OCI-LY1 (cell line): ENCODE measurements around the gene CHCHD6.

Source experiments
- H2AFZ ChIP-seq: fragments of 200-600 bp; sonication (generic), shearing (Covaris generic); 2 replicates; pipeline ENCODE4 v1.6.0; 2014; ENCODE audit warnings: antibody characterized with exemption, mild to moderate bottlenecking, low read length
- H3F3A ChIP-seq: fragments of 200-600 bp; sonication (generic), shearing (Covaris generic); 2 replicates; pipeline ENCODE4 v1.6.0; 2014; ENCODE audit warnings: mild to moderate bottlenecking, antibody characterized with exemption, low read length, moderate library complexity; ENCODE audit not compliant: insufficient read depth
- H3K27ac ChIP-seq: fragments of 200-600 bp; sonication (generic); 2 replicates; pipeline ENCODE4 v1.5.1; 2014; ENCODE audit warnings: low read length, mixed run types, mild to moderate bottlenecking, low read depth; ENCODE audit not compliant: poor library complexity, severe bottlenecking
- H3K27me3 ChIP-seq: fragments of 200-600 bp; sonication (generic); 2 replicates; pipeline ENCODE4 v1.6.0; 2014; ENCODE audit warnings: antibody characterized with exemption, mild to moderate bottlenecking, low read length, moderate library complexity; ENCODE audit not compliant: insufficient read depth
- H3K36me3 ChIP-seq: fragments of 200-600 bp; sonication (generic); 2 replicates; pipeline ENCODE4 v1.6.1; 2014; ENCODE audit warnings: mild to moderate bottlenecking, antibody characterized with exemption, low read length, moderate library complexity, mixed read lengths; ENCODE audit not compliant: insufficient read depth
- H3K4me1 ChIP-seq: fragments of 200-600 bp; sonication (generic); 2 replicates; pipeline ENCODE4 v1.5.1; 2014; ENCODE audit warnings: mild to moderate bottlenecking, low read length, moderate library complexity; ENCODE audit not compliant: insufficient read depth, severe bottlenecking
- H3K4me2 ChIP-seq: fragments of 200-600 bp; sonication (generic), shearing (Covaris generic); 2 replicates; pipeline ENCODE4 v1.6.1; 2014; ENCODE audit warnings: low read length
- H3K4me3 ChIP-seq: fragments of 200-600 bp; sonication (generic); 2 replicates; pipeline ENCODE4 v1.5.1; 2014; ENCODE audit warnings: low read length, low read depth, mild to moderate bottlenecking, mixed read lengths; ENCODE audit not compliant: poor library complexity, severe bottlenecking
- H3K79me2 ChIP-seq: fragments of 200-600 bp; shearing (Covaris generic); 2 replicates; pipeline ENCODE4 v1.6.1; 2016; ENCODE audit warnings: mixed run types, low read length, mixed read lengths; ENCODE audit not compliant: insufficient read depth
- H3K9ac ChIP-seq: fragments of 200-600 bp; sonication (generic), shearing (Covaris generic); 2 replicates; pipeline ENCODE4 v1.6.1; 2014; ENCODE audit warnings: mild to moderate bottlenecking, low read length, mixed read lengths
- H3K9me2 ChIP-seq: fragments of 200-600 bp; sonication (generic), shearing (Covaris generic); 2 replicates; pipeline ENCODE4 v1.6.1; 2014; ENCODE audit warnings: low read depth, mild to moderate bottlenecking, low read length, mixed read lengths
- H3K9me3 ChIP-seq: fragments of 200-600 bp; shearing (Covaris generic); 2 replicates; pipeline ENCODE4 v1.6.1; 2014; ENCODE audit warnings: low read length, mixed read lengths
- H4K20me1 ChIP-seq: fragments of 200-600 bp; sonication (generic), shearing (Covaris generic); 2 replicates; pipeline ENCODE4 v1.6.0; 2016; ENCODE audit warnings: mild to moderate bottlenecking, low read length; ENCODE audit not compliant: insufficient read depth
- EZH2 ChIP-seq: fragments of 200-600 bp; sonication (generic), shearing (Covaris generic); IDR thresholded peaks from 2 replicates; pipeline ENCODE4 v1.8.0; 2017; ENCODE audit warnings: borderline replicate concordance, mixed run types, mild to moderate bottlenecking, antibody characterized with exemption, low read length, moderate library complexity, mixed read lengths
- TF ChIP-seq, protein P1 (sequence below): fragments of 200-600 bp; sonication (generic), shearing (Covaris generic); IDR thresholded peaks from 2 replicates; pipeline ENCODE4 v1.5.1; 2017; ENCODE audit warnings: mild to moderate bottlenecking, antibody characterized with exemption, low read length, moderate library complexity, mixed read lengths

Gene CHCHD6

DNA sequence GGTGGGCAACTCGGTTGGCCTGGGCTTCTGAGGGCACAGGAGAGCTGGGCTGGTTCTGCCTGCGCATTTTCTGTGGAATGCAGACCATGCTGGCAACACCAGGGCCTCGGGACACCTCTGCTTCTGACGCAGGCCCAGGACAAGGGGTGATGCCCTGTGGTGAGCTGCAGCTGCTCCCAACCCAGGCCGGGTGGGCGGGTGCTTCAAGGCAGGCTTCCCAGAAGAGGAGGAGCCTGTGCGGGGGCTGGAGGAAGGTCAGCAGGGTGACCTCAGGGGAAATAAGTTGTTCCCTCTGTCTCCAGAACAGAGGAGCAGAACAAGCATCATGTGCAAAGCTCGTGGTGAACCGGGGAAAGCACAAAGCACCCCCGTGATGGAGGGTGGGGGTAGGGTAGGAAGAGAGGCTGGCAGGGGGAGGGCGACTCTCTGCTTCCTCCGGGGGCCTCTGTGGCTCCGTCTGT is 267.9 kb downstream of the CHCHD6 start:
- no peaks in the 10 kb centered on the region for H3K4me1 ChIP-seq
- H3K36me3 ChIP-seq: no peaks in the 10 kb centered on the region
- TF ChIP-seq, protein P1, sequence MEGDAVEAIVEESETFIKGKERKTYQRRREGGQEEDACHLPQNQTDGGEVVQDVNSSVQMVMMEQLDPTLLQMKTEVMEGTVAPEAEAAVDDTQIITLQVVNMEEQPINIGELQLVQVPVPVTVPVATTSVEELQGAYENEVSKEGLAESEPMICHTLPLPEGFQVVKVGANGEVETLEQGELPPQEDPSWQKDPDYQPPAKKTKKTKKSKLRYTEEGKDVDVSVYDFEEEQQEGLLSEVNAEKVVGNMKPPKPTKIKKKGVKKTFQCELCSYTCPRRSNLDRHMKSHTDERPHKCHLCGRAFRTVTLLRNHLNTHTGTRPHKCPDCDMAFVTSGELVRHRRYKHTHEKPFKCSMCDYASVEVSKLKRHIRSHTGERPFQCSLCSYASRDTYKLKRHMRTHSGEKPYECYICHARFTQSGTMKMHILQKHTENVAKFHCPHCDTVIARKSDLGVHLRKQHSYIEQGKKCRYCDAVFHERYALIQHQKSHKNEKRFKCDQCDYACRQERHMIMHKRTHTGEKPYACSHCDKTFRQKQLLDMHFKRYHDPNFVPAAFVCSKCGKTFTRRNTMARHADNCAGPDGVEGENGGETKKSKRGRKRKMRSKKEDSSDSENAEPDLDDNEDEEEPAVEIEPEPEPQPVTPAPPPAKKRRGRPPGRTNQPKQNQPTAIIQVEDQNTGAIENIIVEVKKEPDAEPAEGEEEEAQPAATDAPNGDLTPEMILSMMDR: no peak
- TF ChIP-seq EZH2: no peak
- no peaks in the 10 kb centered on the region; the same call in 1 of the 2 replicates for H3K27me3 ChIP-seq
- no peak overlapping the region for H3K27ac ChIP-seq
- H3K9ac ChIP-seq: no peak overlapping the region
- peaks cover 5% of the 10 kb centered on the region; the same call in 1 of the 2 replicates for H3K9me3 ChIP-seq
- no peak overlapping the region for H2AFZ ChIP-seq
- no peaks in the 10 kb centered on the region for H4K20me1 ChIP-seq
- no peaks in the 10 kb centered on the region for H3F3A ChIP-seq
- no peak overlapping the region for H3K4me2 ChIP-seq
- H3K9me2 ChIP-seq: no peaks in the 10 kb centered on the region
- H3K4me3 ChIP-seq: no peak overlapping the region
- H3K79me2 ChIP-seq: no peaks in the 10 kb centered on the region

- no peak for TF ChIP-seq EZH2
- TF ChIP-seq, protein P1: peak; percentile 15; the same call in 1 of the 2 replicates
- no peaks in the 10 kb centered on the region for H3K9me2 ChIP-seq
- H3K27ac ChIP-seq: no peak overlapping the region
- no peaks in the 10 kb centered on the region; the same call in 1 of the 2 replicates for H3K27me3 ChIP-seq
- no peaks in the 10 kb centered on the region for H3K79me2 ChIP-seq
- H3K9ac ChIP-seq: no peak overlapping the region
- peaks cover 5% of the 10 kb centered on the region; the same call in 1 of the 2 replicates for H3K9me3 ChIP-seq
- H4K20me1 ChIP-seq: no peaks in the 10 kb centered on the region
- no peaks in the 10 kb centered on the region for H3K4me1 ChIP-seq
- H3F3A ChIP-seq: no peaks in the 10 kb centered on the region
- H3K4me3 ChIP-seq: no peak overlapping the region
- no peaks in the 10 kb centered on the region for H3K36me3 ChIP-seq
- no peak overlapping the region for H3K4me2 ChIP-seq
- no peak overlapping the region for H2AFZ ChIP-seq
Observed at GRCh38 chr3:126972866-126973265, 268.8 kb downstream of the CHCHD6 start.

DNA sequence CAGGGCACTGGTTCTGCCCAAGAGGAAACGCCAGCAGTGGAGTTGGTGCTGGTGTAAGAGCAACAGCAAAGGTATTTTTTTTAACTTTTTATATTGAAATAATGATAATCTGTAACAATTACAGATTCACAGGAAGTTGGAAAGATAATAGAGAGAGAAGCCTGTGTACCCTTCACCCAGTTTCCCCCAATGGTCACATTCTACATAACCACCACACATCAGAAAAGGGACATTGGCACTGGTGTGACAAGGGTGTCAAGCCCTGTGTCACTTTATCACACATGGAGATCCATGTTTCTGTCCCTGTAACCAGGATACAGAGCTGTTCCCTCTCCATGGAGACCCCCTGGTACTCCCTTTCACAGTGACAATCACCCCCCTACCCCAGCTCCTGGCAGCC is 269.8 kb downstream of the CHCHD6 start:
- H3K9me2 ChIP-seq: no peaks in the 10 kb centered on the region
- no peak overlapping the region for H3K4me2 ChIP-seq
- no peak overlapping the region for H3K9ac ChIP-seq
- no peaks in the 10 kb centered on the region for H3K79me2 ChIP-seq
- H4K20me1 ChIP-seq: no peaks in the 10 kb centered on the region
- H2AFZ ChIP-seq: no peak overlapping the region
- no peaks in the 10 kb centered on the region for H3F3A ChIP-seq
- H3K36me3 ChIP-seq: no peaks in the 10 kb centered on the region
- peaks cover 5% of the 10 kb centered on the region; the same call in 1 of the 2 replicates for H3K9me3 ChIP-seq
- no peak overlapping the region for H3K4me3 ChIP-seq
- H3K4me1 ChIP-seq: no peaks in the 10 kb centered on the region
- H3K27me3 ChIP-seq: no peaks in the 10 kb centered on the region; the same call in 1 of the 2 replicates
- H3K27ac ChIP-seq: no peak overlapping the region
- no peak for TF ChIP-seq EZH2
- TF ChIP-seq, protein P1: no peak
